ENCODE measurements around the gene DROSHA. TPM values are rescaled to one million over a fixed set of nuclear protein-coding genes. Genes with fewer than 3 reads are reported as not detected.

DROSHA gene
- total RNA-seq, 2 donors from 2014 or later, result 16.1 to 85.0 TPM

GRCh38 chr5:31392061-31392460, 139.8 kb downstream of the DROSHA start:
- Histone ChIP-seq H3K27ac (no peak overlapping the region), H3K27me3 (no peaks in the 10 kb centered on the region), H3K9me3 (peaks cover 0 to 7% (median 0%) of the 10 kb centered on the region in 3 donors), H3K4me1 (no peaks in the 10 kb centered on the region), H3K36me3 (replicated peaks in 1 of 2; ENCODE audit: insufficient read depth in 1 of 2, low read depth in 2 of 2) (no peaks in the 10 kb centered on the region), H3K4me3 (no peak overlapping the region)
- intact Hi-C loops (cut with DNase I), result no loop called here
- ATAC-seq, result no peak
- TF ChIP-seq CTCF (IDR thresholded peaks at IDR 0.05) (no peak), POLR2A (IDR thresholded peaks at IDR 0.05) (no peak)
- no peak for DNase-seq
- WGBS, 2 donors, result 84 to 100% methylated on average over 2 to 3 of the region's 3 CpGs

GRCh38 chr5:31390256-31390655, 141.6 kb downstream of the DROSHA start:
- ATAC-seq, result no peak
- no peak for DNase-seq
- Histone ChIP-seq H3K27me3 (no peaks in the 10 kb centered on the region), H3K9me3 (peaks cover 0 to 7% (median 0%) of the 10 kb centered on the region in 3 donors), H3K4me3 (no peak overlapping the region), H3K36me3 (replicated peaks in 1 of 2; ENCODE audit: insufficient read depth in 1 of 2, low read depth in 2 of 2) (no peaks in the 10 kb centered on the region), H3K4me1 (no peaks in the 10 kb centered on the region), H3K27ac (no peak overlapping the region)
- intact Hi-C loops (cut with DNase I), result no loop called here
- WGBS, 2 donors, result 79 to 81% methylated on average over 5 of the region's 5 CpGs
- no peak for TF ChIP-seq POLR2A (IDR thresholded peaks at IDR 0.05)
- no peak for TF ChIP-seq CTCF (IDR thresholded peaks at IDR 0.05)

GRCh38 chr5:31385774-31386537, 145.9 kb downstream of the DROSHA start:
- intact Hi-C loops (cut with DNase I), result no loop called here
- 68 to 82% methylated on average over 10 of the region's 10 CpGs for WGBS, 2 donors
- ATAC-seq, result no peak
- TF ChIP-seq POLR2A (IDR thresholded peaks at IDR 0.05) (no peak), CTCF (IDR thresholded peaks at IDR 0.05) (no peak)
- H3K36me3 ChIP-seq (replicated peaks in 1 of 2; ENCODE audit: insufficient read depth in 1 of 2, low read depth in 2 of 2), result no peaks in the 10 kb centered on the region
- H3K9me3 ChIP-seq, result peaks cover 0 to 7% (median 0%) of the 10 kb centered on the region in 3 donors
- H3K27me3 ChIP-seq, result no peaks in the 10 kb centered on the region
- H3K4me1 ChIP-seq, result no peaks in the 10 kb centered on the region
- H3K27ac ChIP-seq, result no peak overlapping the region
- H3K4me3 ChIP-seq, result no peak overlapping the region
- DNase-seq, result no peak

- TF ChIP-seq POLR2A (IDR thresholded peaks at IDR 0.05), result no peak
- TF ChIP-seq CTCF (IDR thresholded peaks at IDR 0.05), result no peak
- Histone ChIP-seq H3K27me3 (no peaks in the 10 kb centered on the region), H3K36me3 (replicated peaks in 1 of 2; ENCODE audit: insufficient read depth in 1 of 2, low read depth in 2 of 2) (no peaks in the 10 kb centered on the region), H3K4me1 (no peaks in the 10 kb centered on the region), H3K27ac (no peak overlapping the region), H3K4me3 (no peak overlapping the region), H3K9me3 (peaks cover 0 to 3% (median 0%) of the 10 kb centered on the region in 3 donors)
- WGBS, 2 donors, result 61 to 76% methylated on average over 3 of the region's 3 CpGs
- ATAC-seq (no peak), DNase-seq (no peak)
- intact Hi-C loops (cut with DNase I), result no loop called here
Observed at GRCh38 chr5:31383734-31384133, 148.2 kb downstream of the DROSHA start.

Measured in body of pancreas (tissue), 4 donors.